GM12878 (cell line): ENCODE measurements around the gene MT1B. TPM values are rescaled to one million over a fixed set of nuclear protein-coding genes. Genes with fewer than 3 reads are reported as not detected.

ENCODE experiments used
- ASH2L ChIP-seq: fragments of 300-600, 200-600 bp; sonication (generic); IDR thresholded peaks from 2 replicates; pipeline ENCODE4 v1.6.1; 2017; ENCODE audit warnings: low read depth, mild to moderate bottlenecking, borderline replicate concordance
- BACH1 ChIP-seq: fragments of 450-650 bp; IDR thresholded peaks from 2 replicates; pipeline ENCODE4 v1.6.1; 2017; ENCODE audit warnings: mild to moderate bottlenecking, borderline replicate concordance
- EED ChIP-seq: sonication (generic); IDR thresholded peaks from 2 replicates; pipeline ENCODE4 v1.6.1; 2016; ENCODE audit warnings: antibody characterized with exemption, low read depth
- IKZF2 ChIP-seq, 2 experiments: fragments of 450-650 bp; IDR thresholded peaks; 2 replicates each; pipeline ENCODE4 v1.6.1; 2017; ENCODE audit warnings: mild to moderate bottlenecking in 2 of 2, moderate library complexity in 2 of 2
- KDM1A ChIP-seq: fragments of 200-600 bp; sonication (generic); IDR thresholded peaks from 2 replicates; pipeline ENCODE4 v1.6.1; 2016; ENCODE audit warnings: borderline replicate concordance
- MXI1 ChIP-seq: fragments of 150-350 bp; IDR thresholded peaks from 2 replicates; pipeline ENCODE4 v1.6.1; 2011; ENCODE audit warnings: low read depth, mild to moderate bottlenecking, inconsistent platforms, low read length, improper control_type of control experiment
- PML ChIP-seq: IDR thresholded peaks from 2 replicates; pipeline ENCODE4 v1.6.1; 2012; ENCODE audit warnings: low read length, inconsistent platforms
- POLR2A ChIP-seq: IDR thresholded peaks from 2 replicates; pipeline ENCODE4 v1.6.1; 2011; ENCODE audit warnings: low read depth, mild to moderate bottlenecking, low read length
- POLR2AphosphoS5 ChIP-seq: IDR thresholded peaks from 2 replicates; pipeline ENCODE4 v1.6.1; 2011; ENCODE audit warnings: mild to moderate bottlenecking, low read length, inconsistent platforms
- RB1 ChIP-seq: fragments of 450-650 bp; formaldehyde crosslinking; IDR thresholded peaks from 2 replicates; pipeline ENCODE4 v1.6.1; 2017; ENCODE audit warnings: mild to moderate bottlenecking, borderline replicate concordance
- RELA ChIP-seq: fragments of 450-650 bp; IDR thresholded peaks from 2 replicates; pipeline ENCODE4 v1.8.0; 2014; ENCODE audit warnings: borderline replicate concordance; ENCODE audit not compliant: partially characterized antibody
- SPI1 ChIP-seq: IDR thresholded peaks from 2 replicates; pipeline ENCODE4 v1.6.1; 2011; ENCODE audit warnings: low read depth, mild to moderate bottlenecking, low read length, moderate library complexity, borderline replicate concordance; ENCODE audit not compliant: insufficient read depth
- TBL1XR1 ChIP-seq: IDR thresholded peaks from 2 replicates; pipeline ENCODE4 v1.6.1; 2012; ENCODE audit warnings: low read depth, low read length, improper control_type of control experiment
- TCF12 ChIP-seq: IDR thresholded peaks from 2 replicates; pipeline ENCODE4 v1.6.1; 2011; ENCODE audit warnings: low read depth, mild to moderate bottlenecking, low read length
- polyA plus RNA-seq, 11 experiments: library from polyadenylated mRNA; depleted of rRNA in 4 of 11; unstranded in 6 of 11; stranded (reverse) in 5 of 11; fragments of >200 nt; fragmentation: Nextera tagmentation in 4 of 11; fragmentation: Illumina TruSeq in 1 of 11; extraction: Ambion mirVana in 4 of 11; extraction: Trizol in 1 of 11; gene quantifications; 1 replicate in 1 of 11; 2 replicates in 10 of 11; pipeline versions ENCODE4 v1.2.1 to v1.2.3, GENCODE V29; 2011 to 2016; ENCODE audit warnings: inconsistent platforms in 2 of 11, missing spikeins in 2 of 11, low read depth in 1 of 11
- total RNA-seq, 4 experiments: library from RNA; depleted of rRNA in 3 of 4; stranded (reverse); fragments of >200 nt in 3 of 4; fragmentation: Illumina TruSeq in 1 of 4; extraction: Trizol in 1 of 4; gene quantifications; 2 replicates each; pipeline versions ENCODE4 v1.2.1 to v1.2.3, GENCODE V29; 2013 to 2021
- TF ChIP-seq, protein P1 (sequence below): IDR thresholded peaks from 2 replicates; pipeline ENCODE4 v1.6.1; 2011; ENCODE audit warnings: low read depth, low read length, improper control_type of control experiment, borderline replicate concordance
- TF ChIP-seq, protein P2 (sequence below): IDR thresholded peaks from 2 replicates; pipeline ENCODE4 v1.6.1; 2012; ENCODE audit warnings: low read depth, low read length, improper control_type of control experiment
- TF ChIP-seq, protein P3 (sequence below): fragments of 450-650 bp; IDR thresholded peaks from 2 replicates; pipeline ENCODE4 v1.6.1; 2017; ENCODE audit warnings: mild to moderate bottlenecking, moderate library complexity
- TF ChIP-seq, protein P4 (sequence below): fragments of 150-350 bp; IDR thresholded peaks from 2 replicates; pipeline ENCODE4 v1.6.1; 2016; ENCODE audit warnings: low read depth, low read length

Gene MT1B
- total and polyA plus RNA-seq, 10 of the 15 experiments (the other 5 are each of a cell fraction or from before 2014, with no cell fraction given) = not detected

DNA sequence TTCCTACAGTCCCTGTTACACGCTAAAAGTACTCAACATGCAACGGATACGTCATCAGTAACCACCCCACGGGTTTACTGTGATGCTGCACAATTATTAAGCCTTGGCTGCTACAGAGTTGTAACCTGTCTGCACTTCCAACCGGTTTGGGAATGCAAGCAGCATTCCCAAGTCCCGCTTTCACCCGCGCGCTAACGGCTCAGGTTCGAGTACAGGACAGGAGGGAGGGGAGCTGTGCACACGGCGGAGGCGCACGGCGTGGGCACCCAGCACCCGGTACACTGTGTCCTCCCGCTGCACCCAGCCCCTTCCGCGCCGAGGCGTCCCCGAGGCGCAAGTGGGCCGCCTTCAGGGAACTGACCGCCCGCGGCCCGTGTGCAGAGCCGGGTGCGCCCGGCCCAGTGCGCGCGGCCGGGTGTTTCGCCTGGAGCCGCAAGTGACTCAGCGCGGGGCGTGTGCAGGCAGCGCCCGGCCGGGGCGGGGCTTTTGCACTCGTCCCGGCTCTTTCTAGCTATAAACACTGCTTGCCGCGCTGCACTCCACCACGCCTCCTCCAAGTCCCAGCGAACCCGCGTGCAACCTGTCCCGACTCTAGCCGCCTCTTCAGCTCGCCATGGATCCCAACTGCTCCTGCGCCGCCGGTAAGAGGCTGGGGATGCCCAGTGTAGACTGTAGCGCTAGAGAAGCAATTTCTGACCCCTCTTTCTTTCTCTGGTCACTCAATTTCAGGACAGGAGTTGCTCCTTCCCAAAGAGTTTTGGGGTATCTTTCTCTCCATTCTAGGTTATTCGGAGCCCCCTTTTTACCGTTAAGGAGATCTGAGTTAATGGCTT lies 43.4 kb upstream of the MT1B start, which contains the start of gene MT2A (continued):
- TF ChIP-seq TCF12 = peak; percentile 29; the same call in 1 of the 2 replicates
- TF ChIP-seq RB1 = peak; percentile 60
- TF ChIP-seq RELA = peak; percentile 23
- TF ChIP-seq, protein P1, sequence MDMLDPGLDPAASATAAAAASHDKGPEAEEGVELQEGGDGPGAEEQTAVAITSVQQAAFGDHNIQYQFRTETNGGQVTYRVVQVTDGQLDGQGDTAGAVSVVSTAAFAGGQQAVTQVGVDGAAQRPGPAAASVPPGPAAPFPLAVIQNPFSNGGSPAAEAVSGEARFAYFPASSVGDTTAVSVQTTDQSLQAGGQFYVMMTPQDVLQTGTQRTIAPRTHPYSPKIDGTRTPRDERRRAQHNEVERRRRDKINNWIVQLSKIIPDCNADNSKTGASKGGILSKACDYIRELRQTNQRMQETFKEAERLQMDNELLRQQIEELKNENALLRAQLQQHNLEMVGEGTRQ = no peak
- TF ChIP-seq IKZF2 (IDR thresholded peaks at IDR 0.05) = peak; percentile 33 to 34; a peak in 2 of 4 replicates
- 0 out of 2 replicates have a peak, but pooled peaks have one; percentile 30 for TF ChIP-seq TBL1XR1
- TF ChIP-seq, protein P2, sequence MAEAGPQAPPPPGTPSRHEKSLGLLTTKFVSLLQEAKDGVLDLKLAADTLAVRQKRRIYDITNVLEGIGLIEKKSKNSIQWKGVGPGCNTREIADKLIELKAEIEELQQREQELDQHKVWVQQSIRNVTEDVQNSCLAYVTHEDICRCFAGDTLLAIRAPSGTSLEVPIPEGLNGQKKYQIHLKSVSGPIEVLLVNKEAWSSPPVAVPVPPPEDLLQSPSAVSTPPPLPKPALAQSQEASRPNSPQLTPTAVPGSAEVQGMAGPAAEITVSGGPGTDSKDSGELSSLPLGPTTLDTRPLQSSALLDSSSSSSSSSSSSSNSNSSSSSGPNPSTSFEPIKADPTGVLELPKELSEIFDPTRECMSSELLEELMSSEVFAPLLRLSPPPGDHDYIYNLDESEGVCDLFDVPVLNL = peak; percentile 71; the same call in 1 of the 2 replicates
- TF ChIP-seq ASH2L = no peak
- no peak for TF ChIP-seq KDM1A
- TF ChIP-seq POLR2AphosphoS5 = peak; percentile 78
- TF ChIP-seq MXI1 = peak; percentile 51; the same call in 1 of the 2 replicates
- TF ChIP-seq PML = no peak
- peak; percentile 89; the same call in 1 of the 2 replicates for TF ChIP-seq BACH1
- TF ChIP-seq, protein P3, sequence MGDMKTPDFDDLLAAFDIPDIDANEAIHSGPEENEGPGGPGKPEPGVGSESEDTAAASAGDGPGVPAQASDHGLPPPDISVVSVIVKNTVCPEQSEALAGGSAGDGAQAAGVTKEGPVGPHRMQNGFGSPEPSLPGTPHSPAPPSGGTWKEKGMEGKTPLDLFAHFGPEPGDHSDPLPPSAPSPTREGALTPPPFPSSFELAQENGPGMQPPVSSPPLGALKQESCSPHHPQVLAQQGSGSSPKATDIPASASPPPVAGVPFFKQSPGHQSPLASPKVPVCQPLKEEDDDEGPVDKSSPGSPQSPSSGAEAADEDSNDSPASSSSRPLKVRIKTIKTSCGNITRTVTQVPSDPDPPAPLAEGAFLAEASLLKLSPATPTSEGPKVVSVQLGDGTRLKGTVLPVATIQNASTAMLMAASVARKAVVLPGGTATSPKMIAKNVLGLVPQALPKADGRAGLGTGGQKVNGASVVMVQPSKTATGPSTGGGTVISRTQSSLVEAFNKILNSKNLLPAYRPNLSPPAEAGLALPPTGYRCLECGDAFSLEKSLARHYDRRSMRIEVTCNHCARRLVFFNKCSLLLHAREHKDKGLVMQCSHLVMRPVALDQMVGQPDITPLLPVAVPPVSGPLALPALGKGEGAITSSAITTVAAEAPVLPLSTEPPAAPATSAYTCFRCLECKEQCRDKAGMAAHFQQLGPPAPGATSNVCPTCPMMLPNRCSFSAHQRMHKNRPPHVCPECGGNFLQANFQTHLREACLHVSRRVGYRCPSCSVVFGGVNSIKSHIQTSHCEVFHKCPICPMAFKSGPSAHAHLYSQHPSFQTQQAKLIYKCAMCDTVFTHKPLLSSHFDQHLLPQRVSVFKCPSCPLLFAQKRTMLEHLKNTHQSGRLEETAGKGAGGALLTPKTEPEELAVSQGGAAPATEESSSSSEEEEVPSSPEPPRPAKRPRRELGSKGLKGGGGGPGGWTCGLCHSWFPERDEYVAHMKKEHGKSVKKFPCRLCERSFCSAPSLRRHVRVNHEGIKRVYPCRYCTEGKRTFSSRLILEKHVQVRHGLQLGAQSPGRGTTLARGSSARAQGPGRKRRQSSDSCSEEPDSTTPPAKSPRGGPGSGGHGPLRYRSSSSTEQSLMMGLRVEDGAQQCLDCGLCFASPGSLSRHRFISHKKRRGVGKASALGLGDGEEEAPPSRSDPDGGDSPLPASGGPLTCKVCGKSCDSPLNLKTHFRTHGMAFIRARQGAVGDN = peak; percentile 54; the same call in 1 of the 2 replicates
- peak; percentile 2; the same call in 1 of the 2 replicates for TF ChIP-seq SPI1
- TF ChIP-seq, protein P4, sequence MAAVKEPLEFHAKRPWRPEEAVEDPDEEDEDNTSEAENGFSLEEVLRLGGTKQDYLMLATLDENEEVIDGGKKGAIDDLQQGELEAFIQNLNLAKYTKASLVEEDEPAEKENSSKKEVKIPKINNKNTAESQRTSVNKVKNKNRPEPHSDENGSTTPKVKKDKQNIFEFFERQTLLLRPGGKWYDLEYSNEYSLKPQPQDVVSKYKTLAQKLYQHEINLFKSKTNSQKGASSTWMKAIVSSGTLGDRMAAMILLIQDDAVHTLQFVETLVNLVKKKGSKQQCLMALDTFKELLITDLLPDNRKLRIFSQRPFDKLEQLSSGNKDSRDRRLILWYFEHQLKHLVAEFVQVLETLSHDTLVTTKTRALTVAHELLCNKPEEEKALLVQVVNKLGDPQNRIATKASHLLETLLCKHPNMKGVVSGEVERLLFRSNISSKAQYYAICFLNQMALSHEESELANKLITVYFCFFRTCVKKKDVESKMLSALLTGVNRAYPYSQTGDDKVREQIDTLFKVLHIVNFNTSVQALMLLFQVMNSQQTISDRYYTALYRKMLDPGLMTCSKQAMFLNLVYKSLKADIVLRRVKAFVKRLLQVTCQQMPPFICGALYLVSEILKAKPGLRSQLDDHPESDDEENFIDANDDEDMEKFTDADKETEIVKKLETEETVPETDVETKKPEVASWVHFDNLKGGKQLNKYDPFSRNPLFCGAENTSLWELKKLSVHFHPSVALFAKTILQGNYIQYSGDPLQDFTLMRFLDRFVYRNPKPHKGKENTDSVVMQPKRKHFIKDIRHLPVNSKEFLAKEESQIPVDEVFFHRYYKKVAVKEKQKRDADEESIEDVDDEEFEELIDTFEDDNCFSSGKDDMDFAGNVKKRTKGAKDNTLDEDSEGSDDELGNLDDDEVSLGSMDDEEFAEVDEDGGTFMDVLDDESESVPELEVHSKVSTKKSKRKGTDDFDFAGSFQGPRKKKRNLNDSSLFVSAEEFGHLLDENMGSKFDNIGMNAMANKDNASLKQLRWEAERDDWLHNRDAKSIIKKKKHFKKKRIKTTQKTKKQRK = no peak
- peak; percentile 67 for TF ChIP-seq POLR2A
- TF ChIP-seq EED = 0 out of 2 replicates have a peak, but pooled peaks have one; percentile 11
- TF ChIP-seq, all 136 proteins: peak for 33
